ENCODE results near the gene EVPL. TPM values are rescaled to one million over a fixed set of nuclear protein-coding genes. Genes with fewer than 3 reads are reported as not detected.
"Not testable (repeated sequence)": the region's sequence is repeated elsewhere in the genome, so short reads cannot be mapped to it uniquely, and the experiment has no call there.

EVPL gene
- total and polyA plus RNA-seq, 12 donors: 0.04 to 0.31 (median 0.05) TPM; not detected in 6

GRCh38 chr17:76065775-76066174 lies 38.7 kb upstream of the EVPL start:
- Histone ChIP-seq H3K9me3 (no peaks in the 10 kb centered on the region), H3K36me3 (peaks cover 0 to 92% (median 65%) of the 10 kb centered on the region in 9 donors), H3K27me3 (no peaks in the 10 kb centered on the region), H3K4me3 (no peak overlapping the region), H3K4me1 (peaks cover under 1 to 17% (median 10%) of the 10 kb centered on the region in 9 donors), H3K27ac (no peak overlapping the region)
- intact Hi-C loops (cut with DNase I): no loop called here
- no peak for TF ChIP-seq CTCF (IDR thresholded peaks at IDR 0.05)
- no peak for DNase-seq
- 87 to 92% methylated on average over 4 of the region's 4 CpGs for WGBS, 2 donors
- no peak for ATAC-seq

- ATAC-seq (no peak), DNase-seq (no peak)
- Histone ChIP-seq H3K27me3 (no peaks in the 10 kb centered on the region), H3K4me3 (no peak overlapping the region), H3K9me3 (no peaks in the 10 kb centered on the region), H3K27ac (peak overlapping the region in 1 of 10 donors; percentile 2), H3K36me3 (peaks cover 0 to 97% (median 81%) of the 10 kb centered on the region in 9 donors), H3K4me1 (peaks cover 0 to under 1% (median 0%) of the 10 kb centered on the region in 9 donors)
- intact Hi-C loops (cut with DNase I): no loop called here
- TF ChIP-seq CTCF (IDR thresholded peaks at IDR 0.05): no peak
- WGBS, 2 donors: 90% methylated on average over 15 of the region's 15 CpGs
Measured at GRCh38 chr17:76063875-76064546, 36.9 kb upstream of the EVPL start.

GRCh38 chr17:76058264-76058663 lies 31.2 kb upstream of the EVPL start:
- H3K27me3 ChIP-seq; ATAC-seq; DNase-seq; intact Hi-C loops (cut with DNase I); H3K4me1 ChIP-seq; H3K9me3 ChIP-seq; H3K4me3 ChIP-seq; H3K27ac ChIP-seq: not testable (repeated sequence)
- 86 to 88% methylated on average over 6 of the region's 6 CpGs for WGBS, 2 donors
- H3K36me3 ChIP-seq: peaks cover 0 to 97% (median 88%) of the 10 kb centered on the region in 9 donors

GRCh38 chr17:76056882-76057281 lies 29.8 kb upstream of the EVPL start:
- no peak for DNase-seq
- no peaks in the 10 kb centered on the region for H3K4me1 ChIP-seq
- H3K27me3 ChIP-seq: no peaks in the 10 kb centered on the region
- intact Hi-C loops (cut with DNase I): no loop called here
- ATAC-seq: no peak
- no peak overlapping the region for H3K4me3 ChIP-seq
- peaks cover 0 to 100% (median 87%) of the 10 kb centered on the region in 9 donors for H3K36me3 ChIP-seq
- H3K9me3 ChIP-seq: no peaks in the 10 kb centered on the region
- WGBS, 2 donors: 90 to 95% methylated on average over 3 of the region's 3 CpGs
- H3K27ac ChIP-seq: no peak overlapping the region
- TF ChIP-seq CTCF (IDR thresholded peaks at IDR 0.05): no peak

- Histone ChIP-seq H3K27me3 (no peaks in the 10 kb centered on the region), H3K27ac (no peak overlapping the region), H3K36me3 (peaks cover 3 to 100% (median 73%) of the 10 kb centered on the region in 9 donors), H3K9me3 (no peaks in the 10 kb centered on the region), H3K4me3 (no peak overlapping the region), H3K4me1 (peaks cover 0 to 3% (median 0%) of the 10 kb centered on the region in 9 donors)
- intact Hi-C loops (cut with DNase I): no loop called here
- DNase-seq: no peak
- no peak for ATAC-seq
- 96 to 98% methylated on average over 4 of the region's 4 CpGs for WGBS, 2 donors
- no peak for TF ChIP-seq CTCF (IDR thresholded peaks at IDR 0.05)
Measured at GRCh38 chr17:76054112-76054476, 27.0 kb upstream of the EVPL start.

Data from heart right ventricle (tissue), 16 donors.